HG02943 (cell line): ENCODE results near the gene SLC25A1.

Experiments
- ATAC-seq: cut with Tn5 transposase; IDR thresholded peaks from one replicate; pipeline ENCODE4 v1.9.1; 2021; ENCODE audit warnings: mild to moderate bottlenecking, low read depth, moderate library complexity; ENCODE audit not compliant: unreplicated experiment

SLC25A1 gene

DNA sequence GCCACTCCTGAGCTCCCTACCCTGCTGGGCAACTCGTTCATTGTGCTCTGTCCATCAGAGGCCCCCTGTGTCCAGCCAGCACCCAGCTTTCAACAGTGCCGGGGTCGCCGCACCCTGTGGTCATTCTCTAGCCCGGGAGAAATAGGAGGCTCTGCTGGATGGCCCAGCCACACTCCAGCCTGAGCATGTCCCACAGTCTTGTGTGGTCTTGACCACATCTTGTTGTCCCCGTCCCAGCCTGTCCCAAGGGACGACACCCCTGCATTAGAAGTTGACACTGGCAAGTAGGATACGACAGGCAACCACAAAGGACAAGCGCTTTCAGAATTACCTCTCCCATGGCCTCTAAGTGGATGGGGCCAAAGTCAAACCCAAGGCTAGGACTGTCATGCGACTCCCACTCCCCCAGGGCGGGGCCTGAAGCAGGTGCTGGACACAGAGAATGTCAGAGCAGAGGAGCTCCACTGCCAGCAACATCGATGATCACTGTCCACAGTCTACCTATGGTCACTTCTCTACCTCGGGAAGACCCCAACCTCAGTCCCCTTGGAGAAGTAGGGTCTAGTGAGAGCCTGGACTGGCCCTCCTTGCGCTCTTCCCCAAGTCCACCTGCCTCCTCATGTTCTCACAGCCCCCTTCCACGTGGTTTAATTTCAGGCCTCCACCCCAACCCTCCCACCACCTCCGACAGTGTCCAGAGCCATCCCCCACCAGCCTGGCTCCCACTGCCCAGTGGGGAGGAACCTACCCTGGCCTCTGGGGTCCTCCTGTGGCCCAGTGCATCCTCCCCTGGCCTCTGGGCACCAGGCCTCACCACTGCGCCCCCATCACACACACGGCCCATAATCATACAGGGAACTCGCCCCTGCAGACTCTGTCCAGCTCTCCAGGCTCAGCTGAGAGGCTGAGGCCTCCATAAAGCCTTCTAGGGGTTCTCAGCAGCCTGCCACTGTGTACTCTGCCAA, 51.9 kb downstream of the SLC25A1 start:
- no peak for ATAC-seq
